Measurements from ENCODE around the gene MAVS. TPM values are rescaled to one million over a fixed set of nuclear protein-coding genes. Genes with fewer than 3 reads are reported as not detected.

Gene MAVS
- total and polyA plus RNA-seq, 2 donors (not counting 3 experiments of a cell fraction or from before 2014, with no cell fraction given), result 18.8 to 40.7 TPM

- Histone ChIP-seq H3K9ac (replicated peaks; ENCODE audit: extremely low read depth, insufficient read depth, low read length) (peak overlapping the region; percentile 87), H3K27me3 (ENCODE audit: control insufficient read depth in 2 of 2, insufficient read depth in 2 of 2, low read length in 2 of 2) (no peaks in the 10 kb centered on the region), H3K4me3 (replicated peaks in 1 of 3; ENCODE audit: insufficient read depth in 1 of 3, low read depth in 1 of 3, low read length in 3 of 3) (peak overlapping the region; percentile 78 to 92 (median 89)), H3K9me3 (replicated peaks; ENCODE audit: control insufficient read depth, insufficient read depth, low read length) (no peaks in the 10 kb centered on the region), H3K27ac (ENCODE audit: insufficient read depth, low read depth, low read length) (peak overlapping the region; percentile 11), H3K9me1 (replicated peaks; ENCODE audit: control insufficient read depth, extremely low read depth, insufficient read depth, low read length) (no peaks in the 10 kb centered on the region), H3K79me2 (ENCODE audit: control insufficient read depth, insufficient read depth, low read length) (peaks cover 21% of the 10 kb centered on the region), H3K4me2 (ENCODE audit: insufficient read depth, low read length) (peak overlapping the region; percentile 47), H2AFZ (ENCODE audit: low read depth, low read length) (peak overlapping the region; percentile 53), H4K20me1 (replicated peaks; ENCODE audit: control insufficient read depth, extremely low read depth, insufficient read depth, low read length) (no peaks in the 10 kb centered on the region), H3K36me3 (ENCODE audit: control insufficient read depth in 2 of 2, extremely low read depth in 1 of 2, insufficient read depth in 2 of 2, low read length in 2 of 2) (no peaks in the 10 kb centered on the region), H3K4me1 (ENCODE audit: control insufficient read depth, extremely low read depth, insufficient read depth, low read length) (peaks cover 13% of the 10 kb centered on the region)
- dilution Hi-C loops (cut with MboI; ENCODE audit: extremely low pct_ligation_motif_present, low sequenced_read_pairs), result no loop called here
- FAIRE-seq, result no peak
- POLR2A ChIA-PET, result no interaction called here
- CTCF ChIA-PET, result interaction anchor here (2.4 kb wide), 1 partner anchor 9 kb away, joined by 11 read pairs; no protein-coding TSS in a partner anchor
- TF ChIP-seq GATA2 (IDR thresholded peaks at IDR 0.05; ENCODE audit: insufficient read depth, insufficient read length, low read depth, low read length) (no peak), MYC (IDR thresholded peaks at IDR 0.05; ENCODE audit: low read depth, low read length) (no peak), FOS (IDR thresholded peaks at IDR 0.05; ENCODE audit: borderline replicate concordance, insufficient read depth, low read length) (peak; percentile 13), JUN (IDR thresholded peaks at IDR 0.05; ENCODE audit: borderline replicate concordance, insufficient read depth, insufficient read length, low read depth) (no peak), POLR2A (IDR thresholded peaks at IDR 0.05; ENCODE audit: low read depth, low read length) (no peak)
- no TSS peak for BruUV-seq (replicated peaks)
- DNase-seq (ENCODE audit: low read depth, low spot score), result no peak
- intact Hi-C loops (cut with micrococcal nuclease), result loop anchor here (1.0 kb wide), 2 partner anchors 9 to 26 kb away; partner anchors contain the start of gene AP5S1
Observed at GRCh38 chr20:3846378-3846739, 275 bp upstream of the MAVS start.

- peak; percentile 68 for FAIRE-seq
Observed at GRCh38 chr20:3847429-3847940, 851 bp downstream of the MAVS start.

More at GRCh38 chr20:3847429-3847940, 851 bp downstream of the MAVS start:
- Histone ChIP-seq H3K79me2 (ENCODE audit: control insufficient read depth, insufficient read depth, low read length) (peaks cover 21% of the 10 kb centered on the region), H3K9me1 (replicated peaks; ENCODE audit: control insufficient read depth, extremely low read depth, insufficient read depth, low read length) (no peaks in the 10 kb centered on the region), H3K27me3 (ENCODE audit: control insufficient read depth in 2 of 2, insufficient read depth in 2 of 2, low read length in 2 of 2) (no peaks in the 10 kb centered on the region), H3K4me2 (ENCODE audit: insufficient read depth, low read length) (peak overlapping the region; percentile 82), H2AFZ (ENCODE audit: low read depth, low read length) (peak overlapping the region; percentile 85), H3K4me3 (replicated peaks in 1 of 3; ENCODE audit: insufficient read depth in 1 of 3, low read depth in 1 of 3, low read length in 3 of 3) (peak overlapping the region; percentile 78 to 92 (median 89)), H3K9ac (replicated peaks; ENCODE audit: extremely low read depth, insufficient read depth, low read length) (peak overlapping the region; percentile 87), H3K4me1 (ENCODE audit: control insufficient read depth, extremely low read depth, insufficient read depth, low read length) (peaks cover 13% of the 10 kb centered on the region), H3K36me3 (ENCODE audit: control insufficient read depth in 2 of 2, extremely low read depth in 1 of 2, insufficient read depth in 2 of 2, low read length in 2 of 2) (no peaks in the 10 kb centered on the region), H3K27ac (ENCODE audit: insufficient read depth, low read depth, low read length) (peak overlapping the region; percentile 45), H3K9me3 (replicated peaks; ENCODE audit: control insufficient read depth, insufficient read depth, low read length) (no peaks in the 10 kb centered on the region), H4K20me1 (replicated peaks; ENCODE audit: control insufficient read depth, extremely low read depth, insufficient read depth, low read length) (no peaks in the 10 kb centered on the region)
- BruUV-seq (replicated peaks), result TSS peak; percentile 42
- intact Hi-C loops (cut with micrococcal nuclease), result no loop called here
- TF ChIP-seq CTCF (IDR thresholded peaks at IDR 0.05; ENCODE audit: extremely low read depth in 1 of 2, insufficient read depth in 1 of 2, low read depth in 1 of 2, low read length in 2 of 2) (no peak), EZH2 (IDR thresholded peaks at IDR 0.05; ENCODE audit: borderline replicate concordance, low read depth, low read length, severe bottlenecking) (no peak), POLR2AphosphoS5 (IDR thresholded peaks at IDR 0.05; ENCODE audit: insufficient read depth, low read depth, low read length) (no peak), JUN (IDR thresholded peaks at IDR 0.05; ENCODE audit: borderline replicate concordance, insufficient read depth, insufficient read length, low read depth) (no peak), FOS (IDR thresholded peaks at IDR 0.05; ENCODE audit: borderline replicate concordance, insufficient read depth, low read length) (no peak), GATA2 (IDR thresholded peaks at IDR 0.05; ENCODE audit: insufficient read depth, insufficient read length, low read depth, low read length) (no peak), MYC (IDR thresholded peaks at IDR 0.05; ENCODE audit: low read depth, low read length) (no peak), MAX (IDR thresholded peaks at IDR 0.05; ENCODE audit: insufficient read depth, insufficient read length) (no peak)
- dilution Hi-C loops (cut with MboI; ENCODE audit: extremely low pct_ligation_motif_present, low sequenced_read_pairs), result no loop called here
- peak; percentile 7 for DNase-seq (ENCODE audit: low read depth, low spot score)
- CTCF ChIA-PET, result no interaction called here
- POLR2A ChIA-PET, result interaction anchor here (0.6 kb wide), 1 partner anchor 15 kb away, joined by 10 read pairs; no protein-coding TSS in a partner anchor
